HPDE6-E6E7 (cell line): ENCODE results near the gene FHAD1.

Experiments
- DNase-seq: peaks from one replicate; pipeline ENCODE4 v3.0.0; 2011; ENCODE audit warnings: missing footprints; ENCODE audit errors: extremely low spot score

The FHAD1 gene

GRCh38 chr1:15397236-15397635 is 150.2 kb downstream of the FHAD1 start:
- no peak for DNase-seq

GRCh38 chr1:15399710-15400109 is 152.7 kb downstream of the FHAD1 start:
- DNase-seq, result no peak

DNA sequence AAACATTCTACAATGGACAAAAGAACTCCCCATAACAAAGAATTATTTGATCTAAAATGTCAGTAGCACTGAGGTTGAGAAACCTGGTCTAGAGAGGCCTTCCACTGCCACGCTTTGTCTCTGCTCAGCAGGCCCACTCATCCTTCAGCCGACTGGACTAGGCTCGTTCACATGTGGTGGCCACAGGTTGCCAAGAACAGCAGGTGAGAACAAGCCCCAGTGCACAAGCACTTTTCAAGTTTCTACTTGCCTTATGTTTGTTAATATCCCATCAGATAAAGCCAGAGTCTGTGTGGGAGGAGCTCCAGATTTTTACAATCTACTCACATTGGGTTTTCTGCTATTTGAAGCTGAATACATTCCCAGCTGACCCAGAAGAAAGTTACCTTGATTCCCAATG is 153.6 kb downstream of the FHAD1 start:
- peak; percentile 97 for DNase-seq

DNA sequence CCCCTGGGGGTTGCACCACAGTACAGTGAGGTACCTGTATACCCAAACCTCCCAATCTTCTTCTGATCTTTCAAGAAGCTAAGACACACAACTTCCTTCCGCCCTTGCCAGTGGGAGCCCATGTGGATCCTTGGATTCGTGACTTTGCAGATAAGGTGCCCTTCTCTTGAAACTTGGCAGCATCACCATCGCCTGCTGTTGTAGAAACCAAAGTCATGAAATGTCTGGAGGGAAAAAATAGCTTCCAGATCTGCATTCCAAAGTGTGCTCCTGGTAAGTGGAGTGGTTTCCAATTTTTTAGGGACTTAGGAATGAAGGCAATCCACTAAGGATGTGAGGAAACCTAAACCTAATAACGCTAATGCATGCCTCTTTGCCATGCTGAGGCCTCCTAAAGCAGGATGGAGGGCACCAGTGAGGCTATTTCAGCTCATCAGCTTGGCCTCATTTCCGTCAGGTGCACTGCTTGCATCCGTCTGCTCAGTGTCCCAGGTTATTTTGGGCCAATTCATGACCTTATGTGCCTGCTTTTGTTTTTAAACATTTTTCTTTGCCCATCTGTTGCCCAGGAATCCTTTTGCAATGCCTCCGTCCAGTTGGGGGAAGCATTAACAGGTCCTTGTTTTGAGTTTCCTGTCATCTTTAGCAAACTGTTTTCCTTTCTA is 154.5 kb downstream of the FHAD1 start:
- no peak for DNase-seq

- DNase-seq, result no peak
These were observed 155.9 kb downstream of the FHAD1 start for GRCh38 chr1:15402809-15403450.

DNA sequence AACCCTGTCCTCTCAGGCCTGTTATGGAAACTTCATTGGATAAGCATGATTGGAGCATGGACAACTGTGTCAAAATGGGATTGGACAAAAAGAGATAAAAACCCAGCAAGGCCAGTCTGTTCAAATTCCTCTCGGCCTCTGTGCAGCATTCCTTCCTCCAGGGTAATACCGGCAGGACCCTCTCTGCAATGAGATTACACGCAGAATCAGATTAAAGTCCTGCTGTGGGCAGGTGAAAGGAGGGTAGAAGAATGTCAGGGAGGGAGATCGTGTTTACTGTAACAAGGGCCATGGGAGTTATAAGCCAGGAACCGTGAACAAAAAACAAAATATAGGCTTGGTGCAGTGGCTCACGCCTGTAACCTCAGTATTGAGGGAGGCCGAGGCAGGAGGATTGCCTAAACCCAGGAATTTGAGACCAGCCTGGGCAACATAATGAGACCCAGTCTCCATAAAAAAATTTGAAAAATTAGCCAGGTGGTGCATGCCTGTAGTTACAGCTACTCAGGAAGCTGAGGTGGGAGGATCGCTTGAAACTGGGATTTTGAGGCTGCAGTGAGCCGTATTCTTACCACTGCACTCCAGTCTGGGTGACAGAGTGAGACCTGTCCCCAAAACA is 157.0 kb downstream of the FHAD1 start:
- DNase-seq, result no peak

- no peak for DNase-seq
These were observed 158.3 kb downstream of the FHAD1 start for GRCh38 chr1:15405106-15405850.

GRCh38 chr1:15406614-15407559 is 159.9 kb downstream of the FHAD1 start:
- DNase-seq, result no peak

DNA sequence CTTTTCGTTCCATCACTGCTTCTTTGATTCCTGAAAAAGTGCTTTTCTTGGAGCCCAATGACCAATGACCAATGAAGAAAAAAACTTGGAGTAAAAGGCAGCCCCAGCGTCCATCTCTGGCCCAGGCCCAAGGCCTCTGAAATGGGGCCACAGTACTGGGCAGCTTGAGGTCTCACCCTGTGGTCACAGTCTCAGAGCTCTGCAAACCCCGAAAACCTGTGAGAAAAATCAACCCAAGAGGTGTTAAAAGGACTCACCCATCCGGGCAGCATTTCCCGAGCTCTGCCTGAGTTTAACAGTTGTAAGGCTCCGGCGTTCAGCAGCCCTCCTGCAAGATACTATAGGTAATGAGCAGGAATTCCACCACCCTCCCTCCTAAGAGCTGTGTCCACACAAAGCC is 160.6 kb downstream of the FHAD1 start:
- no peak for DNase-seq

DNA sequence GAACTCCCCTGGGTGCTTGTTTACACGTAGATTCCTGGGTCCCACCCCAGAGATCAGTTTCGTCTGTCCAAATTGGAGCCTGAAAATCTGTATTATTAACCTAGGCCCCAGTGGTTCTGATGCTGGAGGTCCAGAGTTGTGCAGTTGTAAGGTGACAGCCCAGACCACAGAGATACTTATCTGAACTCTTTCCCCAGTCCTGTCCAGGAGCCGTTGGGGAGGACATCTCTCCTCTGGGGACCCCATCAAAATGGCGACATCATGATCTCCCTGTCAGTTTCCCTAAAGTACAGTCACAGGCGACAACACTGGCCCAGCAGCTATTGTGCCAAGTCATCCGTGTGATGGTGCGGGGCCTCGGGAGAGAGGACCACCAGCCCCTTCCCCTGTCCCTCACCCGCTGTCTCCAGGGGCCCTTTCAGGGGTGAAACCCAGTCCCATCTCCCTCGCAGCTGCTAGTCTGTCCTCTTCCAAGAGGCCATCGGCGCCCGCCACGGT is 161.9 kb downstream of the FHAD1 start:
- DNase-seq, result no peak

- no peak for DNase-seq
These were observed 162.6 kb downstream of the FHAD1 start, which contains the start of gene EFHD2 for GRCh38 chr1:15409388-15410222. Gene EFHD2, plus strand, starts transcription at chr1:15409888. Its CDS starts 84 bp downstream, at chr1:15409972.

DNA sequence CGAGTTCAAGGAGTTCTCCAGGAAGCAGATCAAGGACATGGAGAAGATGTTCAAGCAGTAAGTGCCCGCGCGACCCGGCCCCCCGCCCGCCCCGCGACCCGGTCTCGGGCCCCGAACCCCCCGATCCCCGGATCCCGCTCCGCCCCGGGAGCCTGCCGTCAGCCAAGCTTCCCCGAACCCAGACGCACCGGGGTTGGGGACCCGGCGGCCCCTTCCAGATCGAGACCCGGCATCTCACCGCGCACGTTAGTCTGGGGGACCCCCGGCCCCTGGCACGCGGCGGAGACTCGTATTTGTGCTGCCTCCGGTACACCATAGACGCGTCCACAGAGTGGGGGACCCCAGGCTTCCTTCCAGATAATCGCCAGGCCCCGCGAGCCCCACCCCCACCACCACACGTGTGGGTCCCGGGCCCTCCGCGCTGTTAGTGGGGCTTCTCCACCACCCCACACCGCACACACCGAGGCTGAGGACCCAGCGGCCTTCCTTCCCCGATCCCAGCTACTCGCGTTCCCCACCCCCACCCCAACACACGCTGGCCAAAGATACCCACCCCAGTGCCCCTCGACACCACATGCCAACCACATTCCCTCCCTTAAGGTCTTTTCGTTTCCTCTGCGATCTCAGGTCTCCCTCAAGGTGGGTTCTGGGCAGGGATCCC is 163.3 kb downstream of the FHAD1 start:
- DNase-seq, result no peak

DNA sequence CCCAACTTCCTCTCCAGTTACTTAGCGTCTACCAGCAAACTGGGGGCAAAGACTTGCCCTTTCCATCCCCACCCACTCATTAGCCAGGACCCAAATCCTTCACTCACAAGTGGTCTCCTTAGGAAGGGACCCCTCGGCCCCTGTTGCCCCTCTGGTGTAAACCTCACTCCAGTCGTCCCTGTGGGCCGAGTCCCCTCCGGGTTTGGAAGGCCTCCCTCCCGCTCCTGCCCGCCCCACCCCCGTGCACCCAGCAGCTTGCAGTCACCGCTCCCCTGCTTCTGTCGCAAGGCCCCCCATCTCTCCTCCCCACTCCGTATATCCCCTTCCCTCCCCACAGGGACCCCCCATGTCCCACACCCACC is 163.8 kb downstream of the FHAD1 start:
- DNase-seq, result no peak

DNA sequence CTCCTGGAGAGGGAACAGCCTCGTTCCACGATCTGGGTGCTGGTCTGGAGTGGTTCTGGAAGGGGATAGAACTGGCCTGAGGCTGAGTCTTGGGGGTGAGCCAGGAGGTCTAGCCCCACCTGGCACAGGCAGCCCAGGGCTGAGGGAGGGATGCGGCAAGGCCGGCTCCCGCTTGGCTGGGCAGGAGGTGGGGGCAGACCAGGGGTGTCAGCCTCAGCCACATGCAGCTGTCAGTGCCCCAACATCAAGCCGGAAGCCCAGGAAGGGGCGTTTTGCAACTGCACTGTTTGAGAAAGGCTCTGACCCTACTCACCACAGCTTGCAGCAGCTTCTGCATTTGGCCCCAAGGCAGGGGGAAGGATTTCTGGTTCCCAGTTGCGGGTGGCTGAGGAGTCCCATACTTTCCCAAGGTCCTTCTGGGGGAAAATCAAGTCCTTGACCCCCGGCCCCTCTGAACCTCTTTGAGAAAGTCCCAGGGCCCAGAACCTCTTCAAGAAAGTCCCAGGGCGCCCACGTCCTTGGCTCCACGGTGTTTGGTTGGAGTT is 164.6 kb downstream of the FHAD1 start:
- DNase-seq, result no peak

GRCh38 chr1:15412175-15412800 is 165.3 kb downstream of the FHAD1 start:
- no peak for DNase-seq

DNA sequence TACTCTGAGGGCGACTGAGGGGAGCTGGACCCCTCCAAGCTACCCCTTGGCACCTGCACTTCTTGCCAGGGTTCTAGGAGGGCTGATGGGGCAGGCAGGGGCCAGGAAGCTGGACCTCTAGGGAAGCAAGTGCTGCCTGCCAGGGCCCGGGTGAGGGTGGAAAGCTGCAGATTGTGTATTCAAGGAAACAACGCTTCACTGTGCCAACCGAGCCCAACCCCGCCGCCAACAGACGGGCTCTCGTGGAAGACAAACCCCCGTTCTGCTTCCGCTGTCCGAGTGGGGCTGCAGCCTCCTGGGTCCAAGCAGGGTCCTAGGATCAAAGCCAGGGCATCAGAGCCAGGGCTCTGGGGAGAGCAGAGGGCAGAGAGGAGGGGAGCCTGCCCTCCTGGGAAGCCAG is 165.8 kb downstream of the FHAD1 start:
- no peak for DNase-seq

- DNase-seq, result no peak
These were observed 166.8 kb downstream of the FHAD1 start for GRCh38 chr1:15413563-15414444.

GRCh38 chr1:15414445-15414983 is 167.5 kb downstream of the FHAD1 start:
- no peak for DNase-seq
